ENCODE data around the gene TTYH2. TPM values are rescaled to one million over a fixed set of nuclear protein-coding genes. Genes with fewer than 3 reads are reported as not detected.

The TTYH2 gene
- total and polyA plus RNA-seq, 2 of the 4 experiments (the other 2 are of a cell fraction), result 2.3 to 6.8 TPM

GRCh38 chr17:74267987-74268499 is 54.7 kb downstream of the TTYH2 start:
- dilution Hi-C loops (cut with HindIII; ENCODE audit: low sequenced_read_pairs, unreplicated experiment) (no loop called here), intact Hi-C loops (cut with micrococcal nuclease) (no loop called here), in situ Hi-C loops (cut with MboI; ENCODE audit: low sequenced_read_pairs) (no loop called here)
- H3K4ac ChIP-seq (ENCODE audit: low read depth, low read length), result no peak overlapping the region
- no peak overlapping the region for H2BK15ac ChIP-seq (ENCODE audit: low read depth, low read length)
- no peak overlapping the region for H3K18ac ChIP-seq (ENCODE audit: low read depth, low read length)
- no peak overlapping the region for H2AK5ac ChIP-seq (ENCODE audit: low read depth, low read length)
- H3K4me1 ChIP-seq (ENCODE audit: control insufficient read depth, insufficient read depth, low read length), result no peaks in the 10 kb centered on the region
- H3K23ac ChIP-seq (ENCODE audit: low read depth, low read length), result no peak overlapping the region
- DNase-seq, result no peak
- H2BK20ac ChIP-seq (ENCODE audit: low read depth, low read length), result no peak overlapping the region
- H4K8ac ChIP-seq (ENCODE audit: low read depth in 2 of 2, low read length in 2 of 2), result no peak overlapping the region
- H3K9ac ChIP-seq (ENCODE audit: low read depth, low read length), result no peak overlapping the region
- no peak overlapping the region for H2AK9ac ChIP-seq (replicated peaks; ENCODE audit: low read depth, low read length, poor library complexity)
- H4K91ac ChIP-seq (ENCODE audit: insufficient read depth, low read depth, low read length), result no peak overlapping the region
- ATAC-seq (ENCODE audit: low read depth), result no peak
- 84% methylated on average over 7 of the region's 17 CpGs; no CpG with 5 or more reads in 1 of the 2 experiments for WGBS, 2 experiments (ENCODE audit: extremely low coverage in 2 of 2, insufficient read length in 1 of 2)
- no peaks in the 10 kb centered on the region for H4K20me1 ChIP-seq (ENCODE audit: insufficient read depth, low read length)
- H3K9me3 ChIP-seq (ENCODE audit: control insufficient read depth, insufficient read depth, low read length), result 0 out of 2 replicates have a peak, but pooled peaks cover 2% of the 10 kb centered on the region
- no peak overlapping the region for H3K4me2 ChIP-seq (ENCODE audit: low read depth, low read length)
- no peak overlapping the region for H3K14ac ChIP-seq (replicated peaks; ENCODE audit: low read depth, low read length)
- H2BK5ac ChIP-seq (ENCODE audit: low read depth, low read length, poor library complexity, severe bottlenecking), result no peak overlapping the region
- CTCF ChIA-PET, result interaction anchor here (0.6 kb wide), 1 partner anchor 13 kb away, joined by 3 read pairs; no protein-coding TSS in a partner anchor
- H3K79me1 ChIP-seq (ENCODE audit: low read depth in 1 of 2, low read length in 2 of 2), result no peaks in the 10 kb centered on the region
- TF ChIP-seq FOS (IDR thresholded peaks at IDR 0.05; ENCODE audit: low read depth, low read length), result no peak
- TF ChIP-seq RAD21 (IDR thresholded peaks at IDR 0.05; ENCODE audit: low read length), result no peak
- no peak for TF ChIP-seq CHD1 (IDR thresholded peaks at IDR 0.05; ENCODE audit: low read depth, low read length)
- TF ChIP-seq POLR2A (IDR thresholded peaks at IDR 0.05; ENCODE audit: low read depth, low read length), result no peak
- no peak for TF ChIP-seq MXI1 (IDR thresholded peaks at IDR 0.05; ENCODE audit: borderline replicate concordance, low read depth, low read length)
- TF ChIP-seq BHLHE40 (IDR thresholded peaks at IDR 0.05; ENCODE audit: low read depth, low read length), result no peak
- H3K27me3 ChIP-seq (ENCODE audit: control insufficient read depth, insufficient read depth, low read length), result no peaks in the 10 kb centered on the region
- H4K5ac ChIP-seq (ENCODE audit: low read depth, low read length), result no peak overlapping the region
- no peak overlapping the region for H3K56ac ChIP-seq (ENCODE audit: extremely low read depth, insufficient read depth, low read length)
- no peak overlapping the region for H2AFZ ChIP-seq (replicated peaks; ENCODE audit: low read length, poor library complexity)
- no peak overlapping the region for H3K27ac ChIP-seq (ENCODE audit: insufficient read depth, low read length)
- H3K4me3 ChIP-seq (ENCODE audit: insufficient read depth, low read depth, low read length), result no peak overlapping the region
- no TSS peak for BruUV-seq (replicated peaks)
- H3K36me3 ChIP-seq (ENCODE audit: control insufficient read depth, insufficient read depth, low read length), result no peaks in the 10 kb centered on the region
- POLR2A ChIA-PET (ENCODE audit: unreplicated experiment), result no interaction called here
- H2BK120ac ChIP-seq (ENCODE audit: low read depth, low read length), result no peak overlapping the region
- no peaks in the 10 kb centered on the region for H3K9me1 ChIP-seq (ENCODE audit: insufficient read depth, low read length)
